ENCODE results near the gene TICAM1. TPM values are rescaled to one million over a fixed set of nuclear protein-coding genes. Genes with fewer than 3 reads are reported as not detected.
A peak's percentile ranks its signal among the peaks of the same experiment; 100 is the strongest.
"Not testable (repeated sequence)": the region's sequence is repeated elsewhere in the genome, so short reads cannot be mapped to it uniquely, and the experiment has no call there.

Gene TICAM1
- total RNA-seq, 4 donors from 2014 or later: 9.6 to 28.7 (median 16.8) TPM

DNA sequence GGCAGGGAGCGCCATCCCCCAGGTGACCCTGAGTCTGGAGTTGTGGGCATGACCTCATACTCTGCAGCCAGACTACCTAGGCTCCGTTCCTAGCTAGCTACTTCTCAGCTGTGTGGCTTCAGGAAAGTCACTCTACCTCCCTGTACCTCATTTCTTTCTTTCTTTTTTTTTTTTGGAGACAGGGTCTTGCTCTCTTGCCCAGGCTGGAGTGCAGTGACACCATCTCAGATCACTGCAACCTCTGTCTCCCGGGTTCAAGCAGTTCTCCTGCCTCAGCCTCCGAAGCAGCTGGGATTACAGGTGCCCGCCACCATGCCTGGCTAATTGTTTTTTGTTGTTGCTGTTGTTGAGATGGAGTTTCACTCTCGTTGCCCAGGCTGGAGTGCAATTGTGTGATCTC, 21.0 kb upstream of the TICAM1 start:
- peaks cover 3 to 100% (median 32%) of the 10 kb centered on the region in 3 donors for H3K36me3 ChIP-seq
- H3K27ac ChIP-seq: no peak overlapping the region
- no peaks in the 10 kb centered on the region for H3K27me3 ChIP-seq
- intact Hi-C loops (cut with DNase I): no loop called here
- no peaks in the 10 kb centered on the region for H3K4me1 ChIP-seq
- 74 to 87% methylated on average over 4 to 6 of the region's 6 CpGs for WGBS, 2 donors
- no peak overlapping the region for H3K4me3 ChIP-seq
- no peak for DNase-seq
- TF ChIP-seq, protein P1, sequence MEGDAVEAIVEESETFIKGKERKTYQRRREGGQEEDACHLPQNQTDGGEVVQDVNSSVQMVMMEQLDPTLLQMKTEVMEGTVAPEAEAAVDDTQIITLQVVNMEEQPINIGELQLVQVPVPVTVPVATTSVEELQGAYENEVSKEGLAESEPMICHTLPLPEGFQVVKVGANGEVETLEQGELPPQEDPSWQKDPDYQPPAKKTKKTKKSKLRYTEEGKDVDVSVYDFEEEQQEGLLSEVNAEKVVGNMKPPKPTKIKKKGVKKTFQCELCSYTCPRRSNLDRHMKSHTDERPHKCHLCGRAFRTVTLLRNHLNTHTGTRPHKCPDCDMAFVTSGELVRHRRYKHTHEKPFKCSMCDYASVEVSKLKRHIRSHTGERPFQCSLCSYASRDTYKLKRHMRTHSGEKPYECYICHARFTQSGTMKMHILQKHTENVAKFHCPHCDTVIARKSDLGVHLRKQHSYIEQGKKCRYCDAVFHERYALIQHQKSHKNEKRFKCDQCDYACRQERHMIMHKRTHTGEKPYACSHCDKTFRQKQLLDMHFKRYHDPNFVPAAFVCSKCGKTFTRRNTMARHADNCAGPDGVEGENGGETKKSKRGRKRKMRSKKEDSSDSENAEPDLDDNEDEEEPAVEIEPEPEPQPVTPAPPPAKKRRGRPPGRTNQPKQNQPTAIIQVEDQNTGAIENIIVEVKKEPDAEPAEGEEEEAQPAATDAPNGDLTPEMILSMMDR (IDR thresholded peaks at IDR 0.05): no peak
- no peak for TF ChIP-seq POLR2A (IDR thresholded peaks at IDR 0.05)
- no peaks in the 10 kb centered on the region for H3K9me3 ChIP-seq

- 73 to 77% methylated on average over 28 to 36 of the region's 42 CpGs for WGBS, 2 donors
- intact Hi-C loops (cut with DNase I): no loop called here
- TF ChIP-seq POLR2A (IDR thresholded peaks at IDR 0.05): no peak
- TF ChIP-seq, protein P1 (IDR thresholded peaks at IDR 0.05): peak; percentile 70 to 83 (median 76)
Measured at GRCh38 chr19:4851551-4852290, 20.2 kb upstream of the TICAM1 start.

DNA sequence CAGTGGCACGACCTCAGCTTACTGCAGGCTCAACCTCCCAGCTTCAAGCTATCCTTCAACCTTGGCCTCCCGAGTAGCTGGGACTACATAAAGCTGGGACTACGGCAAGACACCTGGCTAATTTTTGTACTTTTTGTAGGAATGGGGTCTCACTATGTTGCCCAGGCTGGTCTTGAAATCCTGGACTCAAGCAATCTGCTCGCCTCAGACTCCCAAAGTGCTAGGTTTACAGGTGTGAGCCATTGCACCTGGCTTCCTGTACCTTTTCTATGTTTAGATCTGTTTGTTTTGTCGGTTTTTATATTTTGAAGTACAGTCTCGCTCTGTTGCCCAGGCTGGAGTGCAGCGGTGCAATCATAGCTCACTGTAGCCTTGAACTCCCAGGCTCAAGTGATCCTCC, 17.5 kb upstream of the TICAM1 start:
- 84 to 91% methylated on average over 7 of the region's 7 CpGs for WGBS, 2 donors
- Histone ChIP-seq H3K36me3 (peaks cover 16 to 100% (median 31%) of the 10 kb centered on the region in 3 donors), H3K4me3 (no peak overlapping the region), H3K27ac (no peak overlapping the region), H3K27me3 (no peaks in the 10 kb centered on the region), H3K9me3 (no peaks in the 10 kb centered on the region), H3K4me1 (peaks cover 0 to 7% (median 0%) of the 10 kb centered on the region in 3 donors)
- TF ChIP-seq, protein P1 (IDR thresholded peaks at IDR 0.05): no peak
- no peak for TF ChIP-seq POLR2A (IDR thresholded peaks at IDR 0.05)
- intact Hi-C loops (cut with DNase I): no loop called here
- DNase-seq: no peak

More at GRCh38 chr19:4851551-4852290, 20.2 kb upstream of the TICAM1 start:
- Histone ChIP-seq H3K4me3 (no peak overlapping the region), H3K27me3 (no peaks in the 10 kb centered on the region), H3K4me1 (no peaks in the 10 kb centered on the region), H3K36me3 (peaks cover 7 to 100% (median 31%) of the 10 kb centered on the region in 3 donors), H3K9me3 (no peaks in the 10 kb centered on the region), H3K27ac (peak overlapping the region in 1 of 4 donors; percentile 30)
- no peak for DNase-seq

- Histone ChIP-seq H3K4me3 (no peak overlapping the region), H3K27me3 (no peaks in the 10 kb centered on the region), H3K27ac (no peak overlapping the region), H3K36me3 (peaks cover 16 to 100% (median 47%) of the 10 kb centered on the region in 3 donors), H3K4me1 (peaks cover 0 to 7% (median 0%) of the 10 kb centered on the region in 3 donors), H3K9me3 (no peaks in the 10 kb centered on the region)
- intact Hi-C loops (cut with DNase I): no loop called here
- TF ChIP-seq POLR2A (IDR thresholded peaks at IDR 0.05): no peak
- TF ChIP-seq, protein P1 (IDR thresholded peaks at IDR 0.05): no peak
- no peak for DNase-seq
- 88 to 97% methylated on average over 4 to 19 of the region's 23 CpGs for WGBS, 2 donors
Measured at GRCh38 chr19:4847190-4847973, 15.9 kb upstream of the TICAM1 start.

DNA sequence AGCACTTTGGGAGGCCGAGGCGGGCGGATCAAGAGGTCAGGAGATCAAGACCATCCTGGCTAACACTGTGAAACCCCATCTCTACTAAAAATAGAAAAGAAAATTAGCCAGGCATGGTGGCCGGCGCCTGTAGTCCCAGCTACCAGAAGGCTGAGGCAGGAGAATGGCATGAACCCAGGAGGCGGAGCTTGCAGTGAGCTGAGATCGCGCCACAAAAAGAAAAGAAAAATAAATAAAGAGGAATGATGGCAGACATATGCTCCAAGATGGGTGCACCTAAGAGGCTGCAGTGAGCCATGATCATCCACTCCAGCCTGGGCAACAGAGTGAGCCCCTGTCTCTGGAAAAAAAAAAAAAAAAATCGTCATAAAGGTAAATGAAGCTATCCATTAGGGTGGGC, 14.5 kb upstream of the TICAM1 start:
- Histone ChIP-seq H3K36me3 (peaks cover 16 to 99% (median 50%) of the 10 kb centered on the region in 3 donors), H3K27ac (peak overlapping the region in 2 of 4 donors; percentile 38 to 61)
- intact Hi-C loops (cut with DNase I); H3K27me3 ChIP-seq; H3K4me1 ChIP-seq; H3K4me3 ChIP-seq; H3K9me3 ChIP-seq; DNase-seq: not testable (repeated sequence)
- 60 to 68% methylated on average over 4 to 8 of the region's 9 CpGs for WGBS, 2 donors

All from esophagus squamous epithelium (tissue), 5 donors.